Mucosa of descending colon (tissue), 3 donors: ENCODE results near the gene CBLB. TPM values are rescaled to one million over a fixed set of nuclear protein-coding genes. Genes with fewer than 3 reads are reported as not detected.

ENCODE experiments used
- ATAC-seq: fragments of 200-7000 bp; cut with Tn5 transposase; one replicate; pipeline ENCODE4 v1.9.1; 2020; ENCODE audit warnings: mild to moderate bottlenecking, moderate library complexity
- DNase-seq, 3 donors: peaks; one replicate each; pipeline ENCODE4 v3.0.0-alpha.2; 2020
- H3K36me3 ChIP-seq: fragments of 200-600 bp; one replicate; pipeline ENCODE4 v1.8.0; 2021; ENCODE audit warnings: low read depth, mild to moderate bottlenecking
- H3K4me1 ChIP-seq: fragments of 200-600 bp; one replicate; pipeline ENCODE4 v1.8.0; 2021; ENCODE audit warnings: low read depth, mild to moderate bottlenecking
- H3K4me3 ChIP-seq: fragments of 200-600 bp; one replicate; pipeline ENCODE4 v1.8.0; 2021; ENCODE audit warnings: mild to moderate bottlenecking
- H3K9me3 ChIP-seq: fragments of 200-600 bp; one replicate; pipeline ENCODE4 v1.8.0; 2021; ENCODE audit warnings: mild to moderate bottlenecking
- intact Hi-C, 2 donors: fragments of 100-400 bp; cut with DNase I in 1 of 2; cut with micrococcal nuclease in 1 of 2; formaldehyde crosslinking; loops; one replicate each; pipeline versions ENCODE4 v1.11.0 to v1.11.1; 2022; cut with DNase I, micrococcal nuclease
- total RNA-seq, 3 donors: library from RNA; stranded (reverse); fragmentation: NEBNext Ultra II Directional in 2 of 3; extraction: Animal tissue kit (Norgen Biotek cat#: 25700) in 2 of 3; gene quantifications; one replicate each; pipeline versions ENCODE4 v1.2.1 to v1.2.4, GENCODE V29; 2021 to 2023
- TF ChIP-seq, protein P1 (sequence below): fragments of 200-600 bp; IDR thresholded peaks from one replicate; pipeline ENCODE4 v1.8.0; 2022; ENCODE audit warnings: antibody characterized with exemption, mild to moderate bottlenecking
- donor health status: DM: no; HTN: no; CAD: no; lungs with moderate emphysema.
- donor health status: DM: no; HTN: no; CAD: no.
- donor health status: DM: no; HTN: yes; CAD: no.

Gene CBLB
- total RNA-seq, 3 donors from 2014 or later = 41.7 to 52.2 (median 51.0) TPM

DNA sequence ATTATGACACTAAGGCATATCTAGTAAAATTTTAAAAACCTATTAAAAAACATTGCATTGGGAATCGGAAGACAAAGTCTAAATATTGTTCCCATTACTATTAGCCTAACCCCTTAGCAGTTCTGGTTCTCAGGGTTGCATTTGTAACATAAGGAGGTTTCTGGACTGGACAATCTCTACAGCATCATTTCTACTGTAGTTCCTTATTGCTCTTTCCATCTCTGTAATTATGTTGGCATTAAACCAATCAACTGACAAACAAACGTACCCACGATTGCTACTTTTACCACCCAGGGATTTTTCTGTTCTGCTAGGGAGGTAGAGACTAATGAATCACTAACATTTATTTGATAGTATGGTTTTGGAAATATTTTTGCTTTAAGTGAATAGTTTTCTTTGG, 190.8 kb downstream of the CBLB start:
- Histone ChIP-seq H3K36me3 (no peaks in the 10 kb centered on the region), H3K4me1 (no peaks in the 10 kb centered on the region), H3K9me3 (no peaks in the 10 kb centered on the region), H3K4me3 (no peak overlapping the region)
- TF ChIP-seq, protein P1, sequence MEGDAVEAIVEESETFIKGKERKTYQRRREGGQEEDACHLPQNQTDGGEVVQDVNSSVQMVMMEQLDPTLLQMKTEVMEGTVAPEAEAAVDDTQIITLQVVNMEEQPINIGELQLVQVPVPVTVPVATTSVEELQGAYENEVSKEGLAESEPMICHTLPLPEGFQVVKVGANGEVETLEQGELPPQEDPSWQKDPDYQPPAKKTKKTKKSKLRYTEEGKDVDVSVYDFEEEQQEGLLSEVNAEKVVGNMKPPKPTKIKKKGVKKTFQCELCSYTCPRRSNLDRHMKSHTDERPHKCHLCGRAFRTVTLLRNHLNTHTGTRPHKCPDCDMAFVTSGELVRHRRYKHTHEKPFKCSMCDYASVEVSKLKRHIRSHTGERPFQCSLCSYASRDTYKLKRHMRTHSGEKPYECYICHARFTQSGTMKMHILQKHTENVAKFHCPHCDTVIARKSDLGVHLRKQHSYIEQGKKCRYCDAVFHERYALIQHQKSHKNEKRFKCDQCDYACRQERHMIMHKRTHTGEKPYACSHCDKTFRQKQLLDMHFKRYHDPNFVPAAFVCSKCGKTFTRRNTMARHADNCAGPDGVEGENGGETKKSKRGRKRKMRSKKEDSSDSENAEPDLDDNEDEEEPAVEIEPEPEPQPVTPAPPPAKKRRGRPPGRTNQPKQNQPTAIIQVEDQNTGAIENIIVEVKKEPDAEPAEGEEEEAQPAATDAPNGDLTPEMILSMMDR = no peak
- no peak for DNase-seq
- peak; percentile 67 for ATAC-seq
- intact Hi-C loops = no loop called here

DNA sequence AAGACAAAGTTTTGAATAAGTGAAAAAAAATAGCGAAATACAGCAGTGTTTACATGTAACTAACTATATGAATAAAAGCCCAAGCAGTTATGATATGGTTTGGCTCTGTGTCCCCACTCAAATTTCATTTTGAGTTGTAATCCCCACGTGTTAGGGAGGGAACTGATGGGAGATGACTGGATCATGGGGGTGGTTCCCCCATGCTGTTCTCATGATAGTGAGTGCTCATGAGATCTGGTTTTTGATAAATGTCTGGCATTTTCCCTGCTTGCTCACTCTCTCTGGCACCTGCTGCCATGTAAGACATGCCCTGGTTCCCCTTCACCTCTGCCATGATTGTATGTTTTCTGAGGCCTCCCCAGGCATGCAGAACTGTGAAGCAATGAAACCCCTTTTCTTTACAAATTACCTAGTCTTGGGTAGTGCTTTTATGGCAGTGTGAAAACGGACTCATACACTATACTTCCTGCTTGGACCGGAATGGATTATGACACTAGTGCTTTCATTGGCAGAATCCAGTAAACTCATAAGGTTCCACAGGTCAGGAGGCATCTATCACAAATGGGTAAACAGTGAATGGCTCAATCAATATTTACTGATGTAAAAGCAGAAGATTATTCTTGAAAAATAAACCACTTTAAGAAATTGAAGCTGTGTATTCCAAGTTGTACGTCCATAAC, 192.1 kb downstream of the CBLB start:
- peak; percentile 93 for ATAC-seq

DNA sequence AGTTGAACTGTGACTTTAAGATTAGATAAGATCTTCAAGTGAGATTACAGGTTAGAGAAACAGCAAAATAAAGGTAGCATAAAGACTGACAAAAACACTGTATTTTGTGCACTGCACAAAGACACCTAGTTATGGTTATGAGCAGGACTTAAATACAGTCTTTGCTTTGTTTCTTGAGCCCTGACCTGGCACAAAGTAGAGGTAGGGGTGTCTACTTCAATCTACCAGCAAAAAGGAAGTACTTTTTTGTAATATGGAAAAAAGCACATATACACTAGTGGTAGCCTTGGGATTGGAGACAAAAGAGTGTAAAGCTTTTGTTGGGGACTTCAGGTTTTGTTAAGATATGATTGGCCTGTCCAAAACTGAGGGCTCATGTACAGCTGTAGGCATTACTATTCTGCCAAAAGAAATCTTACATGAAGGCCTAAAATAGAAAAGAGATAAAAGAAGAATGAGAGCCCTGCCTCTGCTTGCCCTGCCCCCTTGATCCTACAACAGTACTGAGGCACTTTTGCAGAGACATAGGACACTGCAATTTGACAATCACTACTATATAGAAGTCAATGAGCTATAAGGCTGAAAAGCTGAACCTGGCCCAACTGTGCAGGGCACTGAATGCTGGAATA, 194.3 kb downstream of the CBLB start:
- no peaks in the 10 kb centered on the region for H3K36me3 ChIP-seq

More for the DNA sequence above, 192.1 kb downstream of the CBLB start:
- Histone ChIP-seq H3K36me3 (no peaks in the 10 kb centered on the region), H3K9me3 (no peaks in the 10 kb centered on the region), H3K4me3 (no peak overlapping the region), H3K4me1 (no peaks in the 10 kb centered on the region)
- TF ChIP-seq, protein P1 = no peak
- DNase-seq = peak in 1 of 3 donors; percentile 19
- intact Hi-C loops = no loop called here

DNA sequence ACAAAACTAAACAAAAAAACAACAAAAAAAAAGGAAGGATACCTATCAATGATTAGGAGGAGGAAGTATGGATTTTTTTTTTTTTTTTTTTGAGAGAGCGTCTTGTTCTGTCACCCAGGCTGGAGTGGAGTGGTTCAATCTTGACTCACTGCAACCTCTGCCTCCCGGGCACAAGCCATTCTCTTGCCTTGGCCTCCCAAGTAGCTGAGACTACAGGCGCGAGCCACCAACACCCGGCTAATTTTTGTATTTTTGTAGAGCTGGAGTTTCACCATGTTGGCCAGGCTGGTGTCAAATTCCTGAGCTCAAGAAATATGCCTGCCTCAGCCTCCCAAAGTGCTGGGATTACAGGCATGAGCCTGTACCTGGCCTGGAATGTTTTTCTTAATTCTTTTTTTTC, 195.8 kb downstream of the CBLB start:
- DNase-seq (no peak), ATAC-seq (no peak)
- intact Hi-C loops = no loop called here
- Histone ChIP-seq H3K9me3 (no peaks in the 10 kb centered on the region), H3K36me3 (no peaks in the 10 kb centered on the region), H3K4me1 (no peaks in the 10 kb centered on the region), H3K4me3 (no peak overlapping the region)
- TF ChIP-seq, protein P1 = no peak

More for the DNA sequence above, 194.3 kb downstream of the CBLB start:
- Histone ChIP-seq H3K9me3 (no peaks in the 10 kb centered on the region), H3K4me3 (no peak overlapping the region), H3K4me1 (no peaks in the 10 kb centered on the region)
- TF ChIP-seq, protein P1 = no peak
- ATAC-seq = no peak
- intact Hi-C loops = no loop called here
- no peak for DNase-seq

DNA sequence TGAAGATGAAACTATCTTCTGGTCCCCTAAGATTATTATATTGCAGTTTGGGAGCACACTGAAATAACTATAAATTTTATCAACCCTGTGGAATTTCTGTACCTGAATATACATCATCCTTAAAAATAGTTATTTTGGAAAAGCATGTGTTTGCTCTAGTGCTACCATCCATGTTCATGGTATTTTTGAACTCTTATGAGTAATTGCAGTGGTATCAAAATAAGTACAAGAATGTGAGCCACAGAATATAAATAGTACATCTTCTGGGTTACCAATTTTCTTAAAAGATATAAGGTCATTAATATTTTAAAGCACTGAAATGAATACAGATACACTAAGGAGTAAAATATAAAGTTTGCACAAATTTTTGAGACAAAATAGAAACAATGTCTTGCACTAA, 206.5 kb downstream of the CBLB start:
- ATAC-seq = no peak
- Histone ChIP-seq H3K4me3 (no peak overlapping the region), H3K9me3 (no peaks in the 10 kb centered on the region), H3K36me3 (no peaks in the 10 kb centered on the region), H3K4me1 (no peaks in the 10 kb centered on the region)
- TF ChIP-seq, protein P1 = no peak
- intact Hi-C loops = no loop called here
- DNase-seq = no peak
